Thyroid gland (tissue), 4 donors: ENCODE results near the gene CD59.

Experiments
- CTCF ChIP-seq, 6 experiments: fragments of 200-600 bp in 3 of 6; fragments of 450-650 bp in 3 of 6; sonication (generic) in 3 of 6; IDR thresholded peaks; one replicate each; pipeline ENCODE4 v1.5.1; 2016 to 2019; ENCODE audit warnings: antibody characterized with exemption in 6 of 6, mild to moderate bottlenecking in 2 of 6, inconsistent platforms in 1 of 6, moderate library complexity in 1 of 6
- POLR2A ChIP-seq, 2 donors: fragments of 450-650 bp; IDR thresholded peaks; one replicate each; pipeline ENCODE4 v1.6.1; 2017; ENCODE audit warnings: antibody characterized with exemption in 2 of 2, mild to moderate bottlenecking in 2 of 2, moderate library complexity in 1 of 2

GRCh38 chr11:33658195-33658900 is 77.9 kb downstream of the CD59 start:
- TF ChIP-seq POLR2A (IDR thresholded peaks at IDR 0.05) (no peak), CTCF (IDR thresholded peaks at IDR 0.05) (no peak)
